Sciatic nerve (tissue), 2 donors: ENCODE results near the gene CCL16. TPM values are rescaled to one million over a fixed set of nuclear protein-coding genes. Genes with fewer than 3 reads are reported as not detected.

Source experiments
- ATAC-seq: fragments of 200-7000 bp; cut with Tn5 transposase; one replicate; pipeline ENCODE4 v1.9.1; 2020; ENCODE audit warnings: mild to moderate bottlenecking, moderate library complexity
- DNase-seq: peaks from one replicate; pipeline ENCODE4 v3.0.0-alpha.2; 2020; ENCODE audit warnings: low spot score
- intact Hi-C: fragments of 100-400 bp; cut with DNase I; formaldehyde crosslinking; loops from one replicate; pipeline ENCODE4 v1.14.2; 2022
- total RNA-seq: library from RNA; stranded (reverse); fragmentation: NEBNext Ultra II Directional; extraction: Animal tissue kit (Norgen Biotek cat#: 25700); gene quantifications from one replicate; pipeline ENCODE4 v1.2.1, GENCODE V29; 2021
- donor health status: DM: no; HTN: no; CAD: no.
- donor health status: DM: no; HTN: no; CAD: no.

CCL16 gene
- total RNA-seq, 1 donor from 2014 or later: 1.1 TPM

- ATAC-seq (no peak), DNase-seq (no peak)
- intact Hi-C loops: no loop called here
These were observed 9.8 kb upstream of the CCL16 start for GRCh38 chr17:35991075-35991474.

GRCh38 chr17:35988164-35988563 is 6.9 kb upstream of the CCL16 start:
- DNase-seq (no peak), ATAC-seq (no peak)
- intact Hi-C loops: no loop called here

DNA sequence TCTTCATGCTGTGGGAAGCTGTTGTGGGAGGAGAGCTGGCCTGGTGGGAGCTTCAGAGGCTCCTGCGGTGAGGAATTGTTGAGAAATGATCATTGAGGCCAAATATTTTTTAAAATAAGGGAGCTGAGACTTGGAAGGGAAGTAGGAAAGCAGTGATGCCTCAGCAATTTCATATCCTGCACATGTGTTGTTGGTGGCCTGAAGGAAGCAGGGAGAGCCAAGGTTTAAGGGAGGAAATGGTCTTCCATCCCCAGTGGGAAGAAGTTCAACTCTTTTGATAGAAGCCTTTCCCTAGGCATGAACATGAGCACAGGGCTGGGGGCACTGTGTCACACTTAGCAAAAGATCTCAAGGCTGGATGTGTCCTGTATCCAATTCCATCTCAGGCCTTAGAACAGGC is 5.3 kb upstream of the CCL16 start, which contains the start of gene CCL14:
Gene CCL14 (minus strand): TSS at position 87 of the 400 bp plus-strand sequence. CDS start 80 bp downstream, at position 7.
- intact Hi-C loops: no loop called here
- no peak for ATAC-seq
- DNase-seq: no peak

DNA sequence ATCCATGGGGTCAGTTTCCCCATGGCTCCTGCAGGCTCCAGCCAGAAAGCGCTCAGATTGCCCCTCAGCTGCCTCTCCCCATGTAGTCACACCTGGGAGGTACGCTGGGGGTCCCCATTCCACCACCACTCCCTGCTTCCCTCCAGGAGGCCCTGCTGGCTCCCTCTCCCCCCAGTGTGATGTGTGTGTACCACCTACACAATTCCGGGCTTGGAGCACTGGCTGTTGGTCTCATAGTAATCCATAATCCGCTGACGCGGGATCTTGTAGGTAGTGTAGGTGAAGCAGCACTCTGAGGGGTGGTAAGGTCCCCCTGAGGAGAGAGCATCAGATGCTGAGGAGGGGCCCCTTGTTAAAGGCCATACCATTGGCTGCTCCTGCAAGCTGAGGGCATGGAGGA is 2.8 kb upstream of the CCL16 start:
- DNase-seq (no peak), ATAC-seq (no peak)
- intact Hi-C loops: no loop called here

- no peak for DNase-seq
- intact Hi-C loops: no loop called here
- no peak for ATAC-seq
These were observed 1.3 kb upstream of the CCL16 start for GRCh38 chr17:35982409-35983191.

DNA sequence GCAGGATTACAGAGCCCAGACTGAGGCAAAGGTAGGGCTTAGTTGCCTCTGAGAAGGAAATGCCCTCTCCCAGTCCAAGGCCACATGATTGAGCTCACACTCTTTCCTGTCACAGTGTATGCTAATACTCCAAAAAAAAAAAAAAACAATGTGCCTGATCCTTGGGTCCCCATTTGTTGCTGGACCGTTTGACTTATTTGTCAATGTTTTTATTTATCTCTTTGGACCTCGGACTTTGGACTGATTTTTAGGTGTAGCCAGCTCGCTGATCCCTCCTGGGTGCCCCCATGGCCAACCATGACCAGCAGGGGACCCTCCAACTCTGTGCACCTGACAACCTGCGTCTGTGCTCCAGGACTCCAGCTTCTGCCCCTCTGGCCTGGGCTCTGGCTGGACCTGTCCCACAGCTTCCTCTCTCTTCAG is 622 bp upstream of the CCL16 start:
- intact Hi-C loops: no loop called here

DNA sequence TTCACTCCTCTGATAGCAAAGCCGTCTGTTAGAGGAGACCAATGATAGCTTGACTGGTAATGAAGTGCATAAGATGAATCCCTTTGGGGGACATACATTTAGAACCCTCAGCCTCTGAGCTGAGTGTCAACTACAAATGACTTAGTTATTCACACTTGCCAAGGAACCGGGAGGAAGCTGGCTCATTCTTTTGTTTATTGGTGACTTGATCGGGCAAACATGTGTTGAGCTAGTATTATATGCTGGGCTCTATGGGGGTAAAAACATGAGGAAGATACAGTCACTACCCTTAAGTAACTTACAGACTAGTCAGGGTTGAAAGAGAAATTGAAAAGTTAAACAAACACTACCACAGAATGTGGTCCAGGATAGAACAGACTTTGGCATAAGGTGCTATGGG is 3.0 kb downstream of the CCL16 start:
- intact Hi-C loops: loop anchor here (10.0 kb wide), 1 partner anchor 176 kb away; no protein-coding TSS in a partner anchor
- DNase-seq: no peak
- ATAC-seq: no peak

More for the DNA sequence above, 622 bp upstream of the CCL16 start:
- no peak for DNase-seq
- ATAC-seq: no peak

- no peak for ATAC-seq
- intact Hi-C loops: loop anchor here (10.0 kb wide), 1 partner anchor 177 kb away; no protein-coding TSS in a partner anchor
- no peak for DNase-seq
These were observed 3.8 kb downstream of the CCL16 start for GRCh38 chr17:35977509-35977908.

GRCh38 chr17:35973333-35974260 is 7.7 kb downstream of the CCL16 start:
- ATAC-seq: no peak
- intact Hi-C loops: loop anchor here (10.0 kb wide), 1 partner anchor 181 kb away; no protein-coding TSS in a partner anchor
- DNase-seq: no peak

GRCh38 chr17:35972945-35973332 is 8.4 kb downstream of the CCL16 start:
- ATAC-seq (no peak), DNase-seq (no peak)
- intact Hi-C loops: loop anchor here (10.0 kb wide), 1 partner anchor 182 kb away; no protein-coding TSS in a partner anchor

DNA sequence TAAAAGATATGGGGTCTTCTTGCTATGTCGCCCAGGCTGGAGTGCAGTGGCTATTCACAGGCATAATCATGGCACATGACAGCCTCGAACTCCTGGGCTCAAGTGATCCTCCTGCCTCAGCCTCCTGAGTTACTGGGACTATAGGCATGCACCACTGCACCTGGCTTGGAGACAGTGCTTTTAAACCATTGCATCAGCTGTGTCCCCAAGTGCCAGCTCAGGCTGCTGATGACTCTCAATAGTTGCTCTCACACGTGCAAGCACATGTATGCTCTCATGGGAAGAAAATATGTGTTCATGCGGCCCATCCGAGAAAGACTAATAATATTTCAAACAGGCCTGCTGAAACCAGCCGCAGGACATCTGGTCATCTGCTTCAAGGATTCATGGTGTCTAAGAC is 8.8 kb downstream of the CCL16 start:
- ATAC-seq: no peak
- DNase-seq: no peak
- intact Hi-C loops: loop anchor here (10.0 kb wide), 1 partner anchor 182 kb away; no protein-coding TSS in a partner anchor

DNA sequence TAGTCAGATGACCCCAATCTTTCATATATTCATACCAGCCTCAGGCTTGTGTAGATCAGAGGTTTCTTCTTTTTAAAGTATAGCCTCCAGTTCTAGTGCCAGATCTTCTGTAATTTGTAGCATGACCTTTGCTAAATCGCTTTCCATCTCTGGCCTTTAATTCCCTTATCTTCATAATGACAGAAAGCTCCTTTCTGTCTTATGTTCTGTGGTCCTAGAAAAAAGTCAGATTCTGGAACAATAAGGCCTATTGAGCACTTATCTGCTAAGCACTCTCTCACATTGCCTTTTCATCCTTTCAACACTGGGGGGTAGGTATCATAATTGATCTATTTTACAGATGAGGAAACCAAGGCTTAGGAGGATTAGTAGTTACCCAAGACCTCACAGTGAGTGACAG is 9.2 kb downstream of the CCL16 start:
- no peak for ATAC-seq
- DNase-seq: no peak
- intact Hi-C loops: loop anchor here (10.0 kb wide), 1 partner anchor 183 kb away; no protein-coding TSS in a partner anchor

GRCh38 chr17:35969558-35970380 is 11.5 kb downstream of the CCL16 start:
- ATAC-seq: peak; percentile 83
- peak; percentile 88 for DNase-seq
- intact Hi-C loops: loop anchor here (10.0 kb wide), 2 partner anchors 185 to 515 kb away; partner anchors contain the start of gene ZNHIT3

DNA sequence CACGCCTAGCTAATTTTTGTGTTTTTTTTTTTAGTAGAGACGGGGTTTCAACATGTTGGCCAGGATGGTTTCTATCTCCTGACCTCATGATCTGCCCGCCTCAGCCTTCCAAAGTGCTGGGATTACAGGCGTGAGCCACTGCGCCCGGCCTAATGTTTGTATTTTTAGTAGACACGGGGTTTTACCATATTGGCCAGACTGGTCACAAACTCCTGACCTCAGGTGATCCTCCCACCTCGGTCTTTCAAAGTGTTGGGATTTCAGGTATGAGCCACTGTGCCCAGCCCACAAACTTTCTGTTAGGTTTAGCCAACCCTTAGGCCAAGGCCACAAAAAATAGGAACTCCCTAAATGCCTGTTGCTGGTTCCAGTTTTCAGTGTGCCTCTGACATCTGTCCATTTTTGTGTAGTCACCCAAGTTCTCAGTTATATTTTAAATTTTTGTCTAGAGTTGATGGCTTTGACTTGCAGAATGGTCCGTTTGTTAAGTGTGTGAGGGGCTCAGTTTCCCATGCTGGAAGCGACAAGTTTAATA is 12.7 kb downstream of the CCL16 start:
- intact Hi-C loops: loop anchor here (10.0 kb wide), 1 partner anchor 516 kb away; the partner anchor contains the start of gene ZNHIT3
- ATAC-seq: no peak
- no peak for DNase-seq

DNA sequence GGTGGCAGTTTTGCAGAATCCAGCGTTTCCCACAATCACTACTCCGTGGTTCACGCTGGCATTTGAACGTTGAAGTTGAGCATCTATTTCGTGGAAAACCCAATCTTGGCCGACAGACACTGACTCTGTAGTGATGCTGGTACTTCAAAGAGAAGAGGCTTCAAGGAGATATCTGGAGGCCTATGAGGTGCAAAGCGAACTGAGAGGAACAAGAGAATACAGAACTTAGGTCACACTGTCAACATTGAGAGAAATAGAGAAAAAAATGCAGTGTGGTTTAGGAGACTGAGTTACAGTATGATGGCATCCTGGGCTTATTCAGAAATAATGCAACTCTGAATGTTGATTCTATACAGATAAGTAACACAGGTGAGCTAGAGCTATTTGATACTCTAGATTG is 16.0 kb downstream of the CCL16 start:
- ATAC-seq (no peak), DNase-seq (no peak)
- intact Hi-C loops: loop anchor here (10.0 kb wide), 1 partner anchor 520 kb away; the partner anchor contains the start of gene ZNHIT3

DNA sequence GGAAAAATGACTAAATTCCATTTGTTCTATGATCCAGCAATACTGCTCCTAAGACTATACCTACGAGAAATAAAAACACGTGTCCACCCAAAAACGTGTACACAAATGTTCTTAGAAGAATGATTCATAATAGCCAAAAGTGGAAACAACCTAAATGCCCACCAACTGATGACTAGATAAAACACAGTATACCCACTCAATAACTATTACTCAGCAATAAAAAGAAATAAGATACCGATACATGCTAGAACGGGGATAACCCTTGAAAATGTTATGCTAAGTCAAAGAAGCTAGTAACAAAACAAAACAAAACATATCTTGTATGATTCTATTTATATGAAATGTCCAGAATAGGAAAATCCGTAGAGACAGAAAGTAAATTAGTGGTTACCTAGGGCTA is 17.6 kb downstream of the CCL16 start:
- no peak for ATAC-seq
- intact Hi-C loops: loop anchor here (10.0 kb wide), 1 partner anchor 521 kb away; the partner anchor contains the start of gene ZNHIT3
- no peak for DNase-seq

DNA sequence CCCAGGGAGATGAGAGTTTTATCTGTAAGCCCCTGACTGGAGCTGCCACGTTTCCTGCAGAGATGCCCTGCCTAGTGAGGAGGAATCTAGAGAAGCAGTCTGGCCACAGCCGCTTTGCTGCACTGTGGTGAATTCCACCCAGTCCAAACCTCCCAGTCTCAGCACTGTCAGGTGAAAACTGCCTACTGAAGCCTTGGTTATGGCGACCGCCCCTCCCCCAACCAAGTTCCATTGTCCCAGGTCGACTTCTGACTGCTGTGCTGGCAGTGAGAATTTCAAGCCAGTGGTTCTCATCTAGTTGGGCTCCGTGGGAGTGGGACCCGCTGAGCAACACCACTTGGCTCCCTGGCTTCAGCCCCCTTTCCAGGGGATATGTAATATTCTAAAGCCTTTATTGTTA is 27.6 kb downstream of the CCL16 start:
- intact Hi-C loops: no loop called here
- no peak for ATAC-seq
- DNase-seq: no peak

DNA sequence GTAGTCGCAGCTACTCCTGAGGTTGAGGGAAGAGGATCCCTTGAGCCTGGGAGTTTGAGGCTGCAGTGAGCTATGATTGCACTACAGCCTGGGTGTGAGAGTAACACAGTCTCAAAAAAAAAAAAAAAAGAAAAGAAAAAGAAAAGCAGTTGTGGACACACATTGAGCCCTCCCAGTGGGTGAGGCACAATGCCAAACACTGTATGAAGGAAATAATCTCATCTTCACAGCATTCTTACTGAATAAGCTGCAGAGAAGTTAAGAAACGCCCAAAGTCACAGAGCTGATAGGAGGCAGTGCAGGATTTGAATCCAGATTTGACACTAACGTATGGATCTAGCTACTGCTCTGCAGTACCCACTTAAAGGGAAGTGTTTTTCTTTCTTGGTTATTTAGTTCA is 31.9 kb downstream of the CCL16 start:
- ATAC-seq (no peak), DNase-seq (no peak)
- intact Hi-C loops: no loop called here
